GM23338 (cell line): ENCODE measurements around the gene TXNRD3. TPM values are rescaled to one million over a fixed set of nuclear protein-coding genes. Genes with fewer than 3 reads are reported as not detected.

Experiments used
- ATAC-seq: fragments of 200-7000 bp; cut with Tn5 transposase; 3 replicates; pipeline ENCODE4 v1.9.1; 2020
- DNase-seq: peaks from one replicate; pipeline ENCODE4 v3.0.0-alpha.2; 2015; ENCODE audit warnings: low spot score
- H2AFZ ChIP-seq: fragments of 200-600 bp; sonication (generic); 2 replicates; pipeline ENCODE4 v1.8.0; 2016; ENCODE audit warnings: antibody characterized with exemption, mild to moderate bottlenecking, moderate library complexity
- H3F3A ChIP-seq: fragments of 200-600 bp; sonication (generic); replicated peaks from 2 replicates; pipeline ENCODE4 v1.8.0; 2017; ENCODE audit warnings: antibody characterized with exemption, mixed run types, low read depth
- H3K27ac ChIP-seq: fragments of 200-600 bp; sonication (generic); 2 replicates; pipeline ENCODE4 v1.6.1; 2016; ENCODE audit warnings: low read depth
- H3K27me3 ChIP-seq: fragments of 200-600 bp; sonication (generic); 2 replicates; pipeline ENCODE4 v1.8.0; 2016; ENCODE audit warnings: mild to moderate bottlenecking, mixed run types, moderate library complexity; ENCODE audit not compliant: insufficient read depth
- H3K36me3 ChIP-seq: fragments of 200-600 bp; sonication (generic); 2 replicates; pipeline ENCODE4 v1.8.0; 2016; ENCODE audit warnings: mild to moderate bottlenecking; ENCODE audit not compliant: insufficient read depth
- H3K4me1 ChIP-seq: fragments of 200-600 bp; sonication (generic); 2 replicates; pipeline ENCODE4 v1.8.0; 2016; ENCODE audit warnings: mild to moderate bottlenecking, moderate library complexity; ENCODE audit not compliant: insufficient read depth
- H3K4me2 ChIP-seq: fragments of 200-600 bp; sonication (generic); 2 replicates; pipeline ENCODE4 v1.7.1; 2017; ENCODE audit warnings: mixed run types
- H3K4me3 ChIP-seq: fragments of 200-600 bp; sonication (generic); 2 replicates; pipeline ENCODE4 v1.6.1; 2016; ENCODE audit warnings: mixed run types
- H3K79me2 ChIP-seq: fragments of 200-600 bp; sonication (generic); replicated peaks from 2 replicates; pipeline ENCODE4 v1.8.0; 2017; ENCODE audit warnings: mild to moderate bottlenecking; ENCODE audit not compliant: insufficient read depth
- H3K9me2 ChIP-seq: fragments of 200-600 bp; sonication (generic); 2 replicates; pipeline ENCODE4 v1.8.0; 2017; ENCODE audit not compliant: insufficient read depth
- H4K20me1 ChIP-seq: fragments of 200-600 bp; sonication (generic); replicated peaks from 2 replicates; pipeline ENCODE4 v1.8.0; 2017; ENCODE audit warnings: mild to moderate bottlenecking; ENCODE audit not compliant: insufficient read depth
- H3K27ac Mint-ChIP-seq: 2 replicates; pipeline ENCODE4 v1.8.0; 2020; ENCODE audit warnings: inconsistent platforms, mild to moderate bottlenecking, moderate library complexity, mixed read lengths
- H3K27me3 Mint-ChIP-seq: 3 replicates; pipeline ENCODE4 v1.8.0; 2022; ENCODE audit warnings: low read depth, mild to moderate bottlenecking, moderate library complexity, mixed read lengths, inconsistent platforms; ENCODE audit not compliant: insufficient read depth, poor library complexity
- H3K36me3 Mint-ChIP-seq: 3 replicates; pipeline ENCODE4 v1.8.0; 2021; ENCODE audit warnings: low read depth, mild to moderate bottlenecking, inconsistent platforms, moderate library complexity, mixed read lengths
- H3K4me1 Mint-ChIP-seq: 3 replicates; pipeline ENCODE4 v1.8.0; 2020; ENCODE audit warnings: mild to moderate bottlenecking, inconsistent platforms, mixed read lengths
- H3K4me3 Mint-ChIP-seq: 3 replicates; pipeline ENCODE4 v1.8.0; 2021; ENCODE audit warnings: moderate library complexity, mild to moderate bottlenecking, inconsistent platforms, mixed read lengths
- H3K9me3 Mint-ChIP-seq: 3 replicates; pipeline ENCODE4 v1.8.0; 2020; ENCODE audit warnings: moderate library complexity, mild to moderate bottlenecking, inconsistent platforms, mixed read lengths
- CREB1 ChIP-seq: fragments of 250-450 bp; sonication (Bioruptor Pico); IDR thresholded peaks from 2 replicates; pipeline ENCODE4 v1.5.0; 2020; ENCODE audit warnings: low read depth, mild to moderate bottlenecking, moderate library complexity
- ETS1 ChIP-seq: IDR thresholded peaks from 2 replicates; pipeline ENCODE4 v1.6.1; 2016; ENCODE audit warnings: antibody characterized with exemption
- EZH2 ChIP-seq: fragments of 200-600 bp; sonication (generic); IDR thresholded peaks from one replicate; pipeline ENCODE4 v1.8.0; 2017; ENCODE audit warnings: antibody characterized with exemption, mild to moderate bottlenecking, low read depth; ENCODE audit not compliant: unreplicated experiment
- EZH2phosphoT487 ChIP-seq: fragments of 200-600 bp; sonication (generic); IDR thresholded peaks from one replicate; pipeline ENCODE4 v1.8.1; 2018; ENCODE audit warnings: antibody characterized with exemption; ENCODE audit not compliant: unreplicated experiment
- JUNB ChIP-seq: IDR thresholded peaks from one replicate; pipeline ENCODE4 v1.6.1; 2016; ENCODE audit warnings: antibody characterized with exemption; ENCODE audit not compliant: unreplicated experiment
- STAT1 ChIP-seq: IDR thresholded peaks from one replicate; pipeline ENCODE4 v1.6.1; 2016; ENCODE audit warnings: antibody characterized with exemption; ENCODE audit not compliant: unreplicated experiment
- ZNF114 ChIP-seq: fragments of 250-450 bp; sonication (Bioruptor Pico); IDR thresholded peaks from 2 replicates; pipeline ENCODE4 v1.5.0; 2020; ENCODE audit warnings: mild to moderate bottlenecking, moderate library complexity
- polyA plus RNA-seq: library from polyadenylated mRNA; unstranded; fragments of >200 nt; fragmentation: Nextera tagmentation; extraction: Ambion mirVana; gene quantifications from 2 replicates; pipeline ENCODE4 v1.2.1, GENCODE V29; 2016
- total RNA-seq: library from RNA; depleted of rRNA; stranded (reverse); fragments of >200 nt; shearing (Covaris generic); gene quantifications from 2 replicates; pipeline ENCODE4 v1.2.3, GENCODE V29; 2014
- TF ChIP-seq, protein P1 (sequence below), 2 experiments: fragments of 200-600 bp in 1 of 2; sonication (generic) in 1 of 2; conservative IDR thresholded peaks; 2 replicates each; pipeline versions ENCODE4 v1.5.1 to v1.6.1; 2016 to 2017; ENCODE audit warnings: antibody characterized with exemption in 2 of 2, low read depth in 2 of 2, mild to moderate bottlenecking in 2 of 2, moderate library complexity in 1 of 2
- TF ChIP-seq, protein P2 (sequence below): IDR thresholded peaks from one replicate; pipeline ENCODE4 v1.6.1; 2018; ENCODE audit warnings: antibody characterized with exemption; ENCODE audit not compliant: unreplicated experiment

Gene TXNRD3
- total and polyA plus RNA-seq, 2 experiments from 2014 or later = 3.0 to 4.1 TPM

DNA sequence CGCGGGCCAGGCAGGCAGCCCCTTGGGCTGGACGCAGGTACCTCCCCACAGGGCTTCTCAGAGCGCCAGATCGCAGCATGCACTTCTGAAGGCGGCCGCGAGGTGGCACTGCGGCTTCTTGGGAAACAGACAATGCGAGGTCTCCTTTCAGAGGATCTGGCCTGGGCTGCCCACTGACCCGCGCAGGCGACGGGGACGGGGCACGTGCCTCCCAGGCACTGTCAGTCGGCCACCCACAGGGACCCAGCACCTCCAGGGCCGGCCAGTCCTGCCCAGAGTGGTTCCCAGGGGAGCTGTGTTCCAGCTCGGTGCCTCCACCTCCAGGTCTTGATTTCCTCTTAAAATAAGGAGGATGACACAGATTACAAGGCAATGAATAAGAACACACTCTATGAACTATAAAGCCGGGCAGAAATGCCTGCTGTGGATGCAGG, 24.4 kb upstream of the TXNRD3 start:
- DNase-seq = peak; percentile 89
- Histone ChIP-seq H3K9me2 (no peaks in the 10 kb centered on the region), H3F3A (no peaks in the 10 kb centered on the region), H3K36me3 (no peaks in the 10 kb centered on the region), H3K27ac (no peak overlapping the region), H3K27me3 (peaks cover 22% of the 10 kb centered on the region), H2AFZ (peak overlapping the region; percentile 98), H4K20me1 (no peaks in the 10 kb centered on the region), H3K4me1 (peaks cover 11% of the 10 kb centered on the region), H3K4me2 (peak overlapping the region; percentile 78), H3K4me3 (peak overlapping the region; percentile 44; the same call in 1 of the 2 replicates), H3K79me2 (no peaks in the 10 kb centered on the region)
- no peak for TF ChIP-seq CREB1 (CRISPR knock-in tag)
- TF ChIP-seq EZH2 = no peak
- no peak for TF ChIP-seq ZNF114
- TF ChIP-seq JUNB = no peak
- TF ChIP-seq, protein P1, sequence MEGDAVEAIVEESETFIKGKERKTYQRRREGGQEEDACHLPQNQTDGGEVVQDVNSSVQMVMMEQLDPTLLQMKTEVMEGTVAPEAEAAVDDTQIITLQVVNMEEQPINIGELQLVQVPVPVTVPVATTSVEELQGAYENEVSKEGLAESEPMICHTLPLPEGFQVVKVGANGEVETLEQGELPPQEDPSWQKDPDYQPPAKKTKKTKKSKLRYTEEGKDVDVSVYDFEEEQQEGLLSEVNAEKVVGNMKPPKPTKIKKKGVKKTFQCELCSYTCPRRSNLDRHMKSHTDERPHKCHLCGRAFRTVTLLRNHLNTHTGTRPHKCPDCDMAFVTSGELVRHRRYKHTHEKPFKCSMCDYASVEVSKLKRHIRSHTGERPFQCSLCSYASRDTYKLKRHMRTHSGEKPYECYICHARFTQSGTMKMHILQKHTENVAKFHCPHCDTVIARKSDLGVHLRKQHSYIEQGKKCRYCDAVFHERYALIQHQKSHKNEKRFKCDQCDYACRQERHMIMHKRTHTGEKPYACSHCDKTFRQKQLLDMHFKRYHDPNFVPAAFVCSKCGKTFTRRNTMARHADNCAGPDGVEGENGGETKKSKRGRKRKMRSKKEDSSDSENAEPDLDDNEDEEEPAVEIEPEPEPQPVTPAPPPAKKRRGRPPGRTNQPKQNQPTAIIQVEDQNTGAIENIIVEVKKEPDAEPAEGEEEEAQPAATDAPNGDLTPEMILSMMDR (conservative IDR thresholded peaks at IDR 0.05; ENCODE audit: low read depth in 2 of 2) = peak; percentile 85 to 90
- ATAC-seq = peak; percentile 94
- Mint-ChIP-seq H3K27me3 (peaks cover 22% of the 10 kb centered on the region), H3K4me3 (peak overlapping the region; percentile 59; the same call in 2 of the 3 replicates), H3K4me1 (peaks cover 27% of the 10 kb centered on the region), H3K36me3 (no peaks in the 10 kb centered on the region), H3K27ac (no peak overlapping the region), H3K9me3 (no peaks in the 10 kb centered on the region; the same call in 2 of the 3 replicates)

- Mint-ChIP-seq H3K9me3 (no peaks in the 10 kb centered on the region; the same call in 2 of the 3 replicates), H3K27me3 (peaks cover 21% of the 10 kb centered on the region), H3K4me1 (peaks cover 23% of the 10 kb centered on the region; the same call in 2 of the 3 replicates), H3K36me3 (no peaks in the 10 kb centered on the region), H3K4me3 (peak overlapping the region; percentile 59; the same call in 2 of the 3 replicates), H3K27ac (no peak overlapping the region)
- Histone ChIP-seq H3K36me3 (no peaks in the 10 kb centered on the region), H2AFZ (peak overlapping the region; percentile 98), H3K4me3 (peak overlapping the region; percentile 44; the same call in 1 of the 2 replicates), H4K20me1 (no peaks in the 10 kb centered on the region), H3K4me1 (peaks cover 11% of the 10 kb centered on the region), H3K27ac (no peak overlapping the region), H3K9me2 (no peaks in the 10 kb centered on the region), H3K4me2 (peak overlapping the region; percentile 78), H3F3A (no peaks in the 10 kb centered on the region), H3K27me3 (peaks cover 22% of the 10 kb centered on the region), H3K79me2 (no peaks in the 10 kb centered on the region)
- peak; percentile 52 for ATAC-seq
- DNase-seq = peak; percentile 46
- TF ChIP-seq CREB1 (CRISPR knock-in tag) = no peak
- TF ChIP-seq, protein P2, sequence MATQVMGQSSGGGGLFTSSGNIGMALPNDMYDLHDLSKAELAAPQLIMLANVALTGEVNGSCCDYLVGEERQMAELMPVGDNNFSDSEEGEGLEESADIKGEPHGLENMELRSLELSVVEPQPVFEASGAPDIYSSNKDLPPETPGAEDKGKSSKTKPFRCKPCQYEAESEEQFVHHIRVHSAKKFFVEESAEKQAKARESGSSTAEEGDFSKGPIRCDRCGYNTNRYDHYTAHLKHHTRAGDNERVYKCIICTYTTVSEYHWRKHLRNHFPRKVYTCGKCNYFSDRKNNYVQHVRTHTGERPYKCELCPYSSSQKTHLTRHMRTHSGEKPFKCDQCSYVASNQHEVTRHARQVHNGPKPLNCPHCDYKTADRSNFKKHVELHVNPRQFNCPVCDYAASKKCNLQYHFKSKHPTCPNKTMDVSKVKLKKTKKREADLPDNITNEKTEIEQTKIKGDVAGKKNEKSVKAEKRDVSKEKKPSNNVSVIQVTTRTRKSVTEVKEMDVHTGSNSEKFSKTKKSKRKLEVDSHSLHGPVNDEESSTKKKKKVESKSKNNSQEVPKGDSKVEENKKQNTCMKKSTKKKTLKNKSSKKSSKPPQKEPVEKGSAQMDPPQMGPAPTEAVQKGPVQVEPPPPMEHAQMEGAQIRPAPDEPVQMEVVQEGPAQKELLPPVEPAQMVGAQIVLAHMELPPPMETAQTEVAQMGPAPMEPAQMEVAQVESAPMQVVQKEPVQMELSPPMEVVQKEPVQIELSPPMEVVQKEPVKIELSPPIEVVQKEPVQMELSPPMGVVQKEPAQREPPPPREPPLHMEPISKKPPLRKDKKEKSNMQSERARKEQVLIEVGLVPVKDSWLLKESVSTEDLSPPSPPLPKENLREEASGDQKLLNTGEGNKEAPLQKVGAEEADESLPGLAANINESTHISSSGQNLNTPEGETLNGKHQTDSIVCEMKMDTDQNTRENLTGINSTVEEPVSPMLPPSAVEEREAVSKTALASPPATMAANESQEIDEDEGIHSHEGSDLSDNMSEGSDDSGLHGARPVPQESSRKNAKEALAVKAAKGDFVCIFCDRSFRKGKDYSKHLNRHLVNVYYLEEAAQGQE = no peak
- no peak for TF ChIP-seq ETS1
- TF ChIP-seq EZH2phosphoT487 = no peak
- no peak for TF ChIP-seq STAT1
These were observed 23.9 kb upstream of the TXNRD3 start for GRCh38 chr3:126678693-126679317.
